ENCODE results near the gene OR3A1.
"Not testable (repeated sequence)": the region's sequence is repeated elsewhere in the genome, so short reads cannot be mapped to it uniquely, and the experiment has no call there.

Gene OR3A1, protein sequence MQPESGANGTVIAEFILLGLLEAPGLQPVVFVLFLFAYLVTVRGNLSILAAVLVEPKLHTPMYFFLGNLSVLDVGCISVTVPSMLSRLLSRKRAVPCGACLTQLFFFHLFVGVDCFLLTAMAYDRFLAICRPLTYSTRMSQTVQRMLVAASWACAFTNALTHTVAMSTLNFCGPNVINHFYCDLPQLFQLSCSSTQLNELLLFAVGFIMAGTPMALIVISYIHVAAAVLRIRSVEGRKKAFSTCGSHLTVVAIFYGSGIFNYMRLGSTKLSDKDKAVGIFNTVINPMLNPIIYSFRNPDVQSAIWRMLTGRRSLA

DNA sequence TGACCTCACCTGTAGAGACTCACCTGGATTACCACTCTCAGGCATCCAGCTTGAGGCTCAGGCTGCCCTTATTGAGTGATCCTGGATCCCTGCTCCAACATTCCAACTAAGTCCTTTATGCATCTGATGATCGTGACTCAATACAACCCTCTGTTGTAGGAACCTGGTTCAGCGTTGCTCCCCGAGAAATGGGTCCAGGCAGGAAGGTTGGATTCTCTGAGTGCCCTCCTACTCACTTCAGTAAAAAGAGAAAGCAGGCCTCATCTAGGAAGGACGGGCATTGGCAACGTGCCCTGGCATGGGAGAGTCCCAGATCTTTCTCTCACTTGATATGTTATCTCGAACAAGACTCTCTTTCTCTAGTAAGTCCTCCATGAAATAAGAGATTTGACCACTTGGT is at the start of gene OR3A1:
Gene OR3A1 (minus strand): TSS at position 101 of the 400 bp plus-strand sequence. CDS start 5,778 bp downstream, outside the sequence.
- no peak for DNase-seq (ENCODE audit: low read depth in 2 of 2)

DNA sequence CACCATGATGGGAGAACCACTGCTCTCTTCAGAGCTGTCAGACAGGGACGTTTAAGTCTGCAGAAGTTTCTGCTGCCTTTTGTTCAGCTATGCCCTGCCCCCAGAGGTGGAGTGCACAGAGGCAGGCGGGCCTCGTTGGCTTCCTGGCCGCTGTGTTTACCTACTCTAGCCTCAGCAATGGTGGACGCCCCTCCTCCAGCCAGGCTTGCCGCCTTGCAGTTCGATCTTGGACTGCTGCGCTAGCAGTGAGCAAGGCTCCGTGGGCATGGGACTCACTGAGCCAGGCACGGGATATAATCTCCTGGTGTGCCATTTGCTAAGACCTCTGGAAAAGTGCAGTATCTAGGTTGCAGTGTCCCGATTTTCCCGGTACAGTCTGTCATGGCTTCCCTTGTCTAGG is 44.6 kb upstream of the OR3A1 start:
- DNase-seq (ENCODE audit: low read depth in 2 of 2): not testable (repeated sequence)

DNA sequence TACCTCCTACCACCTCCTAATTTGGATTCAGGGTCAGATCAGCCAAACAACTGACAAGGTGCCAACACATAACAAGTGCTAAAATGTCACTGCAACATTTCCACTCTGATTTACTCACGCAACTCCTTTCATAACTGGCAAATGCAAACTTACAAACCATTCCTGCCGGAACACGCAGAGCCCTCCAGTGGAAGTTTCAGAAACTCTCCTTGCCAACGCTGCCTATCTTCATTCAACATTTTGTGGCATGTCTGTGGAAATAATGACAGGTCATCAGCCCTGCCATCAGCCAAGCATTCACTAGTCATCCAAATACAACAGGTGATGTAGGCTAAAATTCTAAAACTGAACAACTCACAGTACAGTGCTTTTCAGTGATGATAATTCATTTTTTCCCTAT is 37.7 kb upstream of the OR3A1 start:
- DNase-seq (ENCODE audit: low read depth in 2 of 2): no peak

DNA sequence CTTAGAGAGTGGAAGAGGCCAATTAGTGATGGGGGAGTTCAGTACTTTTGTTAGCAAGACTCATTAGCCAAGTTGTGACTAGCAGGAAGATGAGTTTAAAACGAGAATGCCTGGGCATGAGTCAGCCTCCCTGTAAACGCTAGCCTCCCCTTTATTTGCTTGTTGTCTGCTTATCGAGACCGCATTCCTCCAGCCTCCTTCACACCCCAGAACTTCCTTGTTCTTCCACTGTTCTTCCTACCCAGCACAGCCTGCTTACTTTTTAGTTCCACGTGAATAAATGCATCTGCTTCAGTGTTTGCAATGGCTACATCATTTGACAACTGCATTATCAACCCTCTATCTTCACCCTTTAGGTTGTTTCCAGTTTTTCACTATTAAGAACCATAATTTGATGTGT is 20.2 kb upstream of the OR3A1 start:
- DNase-seq (ENCODE audit: low read depth in 2 of 2): no peak

DNA sequence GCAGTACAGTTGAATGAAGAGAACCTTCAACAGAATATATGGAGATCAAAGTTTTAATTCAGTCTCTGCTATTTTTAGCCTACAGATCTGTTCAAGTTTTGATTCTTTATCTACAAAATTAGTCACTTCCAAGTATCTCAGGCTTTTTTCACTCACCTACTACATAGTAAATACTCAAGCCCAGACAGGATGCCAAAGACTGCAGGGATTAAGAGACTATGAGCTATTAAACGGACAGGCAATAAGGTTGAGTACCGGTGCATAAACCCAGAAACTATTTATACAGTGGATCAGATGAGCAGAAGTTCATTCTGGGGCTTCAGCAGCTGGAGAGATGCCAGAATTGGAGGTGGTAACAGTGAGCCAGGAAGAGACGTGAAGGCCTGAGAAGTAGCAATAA is 18.7 kb upstream of the OR3A1 start:
- DNase-seq (ENCODE audit: low read depth in 2 of 2): no peak

DNA sequence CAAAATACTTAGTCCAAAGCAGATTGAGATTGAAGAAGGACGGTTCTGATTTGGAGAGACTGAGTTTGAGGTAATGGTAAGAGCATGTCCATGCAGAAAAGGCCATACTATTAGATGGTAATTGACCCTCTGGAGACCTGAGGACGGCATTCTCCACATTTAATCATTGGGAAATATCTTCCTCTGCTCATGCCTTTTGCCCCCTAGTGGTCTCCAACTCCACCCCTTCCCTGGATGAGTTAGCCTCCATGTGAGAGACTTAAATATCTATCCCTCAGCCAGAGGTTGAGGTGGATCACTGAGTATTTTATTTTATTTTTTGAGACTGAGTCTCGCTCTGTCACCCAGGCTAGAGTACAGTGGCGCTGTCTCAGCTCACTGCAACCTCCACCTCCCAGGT is 10.4 kb upstream of the OR3A1 start:
- no peak for DNase-seq (ENCODE audit: low read depth in 2 of 2)

DNA sequence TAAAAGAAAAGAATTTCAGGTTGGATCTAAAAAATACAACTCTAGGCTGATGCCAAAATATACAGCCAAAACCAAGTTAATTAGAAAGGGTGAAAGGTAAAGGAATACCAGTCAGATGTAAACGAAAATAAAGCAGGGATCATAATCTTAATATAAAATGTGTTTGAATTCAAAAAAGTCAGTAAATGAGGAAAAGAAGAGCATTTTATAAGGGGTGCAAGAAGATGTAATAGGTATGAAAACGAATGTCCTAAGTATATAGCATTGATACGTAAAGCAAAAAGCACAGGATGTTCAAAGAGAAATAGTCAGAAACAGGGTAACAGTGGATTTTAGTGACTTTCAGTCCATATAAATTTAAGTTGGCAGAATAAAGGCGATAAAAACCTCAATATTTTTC is 2.5 kb downstream of the OR3A1 start:
- DNase-seq (ENCODE audit: low read depth in 2 of 2): no peak

DNA sequence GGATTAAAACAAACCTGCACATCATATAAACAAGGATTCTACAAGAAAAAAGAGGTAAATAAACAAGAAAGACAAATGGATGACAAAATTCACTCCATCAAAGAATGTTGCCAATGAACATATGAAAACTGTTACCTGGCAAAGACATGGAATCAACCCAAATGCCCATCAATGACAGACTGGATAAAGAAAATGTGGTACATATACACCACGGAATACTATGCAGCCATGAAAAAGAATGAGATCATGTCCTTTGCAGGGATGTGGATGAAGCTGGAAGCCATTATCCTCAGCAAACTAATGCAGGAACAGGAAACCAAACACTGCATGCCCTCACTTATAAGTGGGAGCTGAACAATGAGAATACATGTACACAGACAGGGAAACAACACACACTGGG is 4.6 kb downstream of the OR3A1 start:
- DNase-seq (ENCODE audit: low read depth in 2 of 2): not testable (repeated sequence)

DNA sequence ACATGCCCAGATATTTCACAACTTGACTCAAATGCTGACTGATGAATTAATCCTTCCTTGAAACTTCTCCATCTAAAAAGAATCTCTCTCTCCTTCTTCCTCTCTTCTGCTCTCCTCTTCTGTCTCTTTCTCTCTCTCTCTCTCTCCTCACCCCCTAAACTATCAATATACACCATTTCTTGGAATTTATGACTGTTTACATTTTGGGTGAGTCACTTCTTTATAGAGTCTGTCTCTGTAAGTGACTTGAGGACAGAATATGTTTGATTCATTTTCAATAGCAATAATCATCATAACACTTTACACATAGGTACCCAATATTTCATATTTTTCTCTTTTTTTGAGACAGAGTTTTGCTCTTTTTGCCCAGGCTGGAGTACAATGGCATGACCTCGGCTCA is 15.3 kb downstream of the OR3A1 start:
- DNase-seq (ENCODE audit: low read depth in 2 of 2): no peak

DNA sequence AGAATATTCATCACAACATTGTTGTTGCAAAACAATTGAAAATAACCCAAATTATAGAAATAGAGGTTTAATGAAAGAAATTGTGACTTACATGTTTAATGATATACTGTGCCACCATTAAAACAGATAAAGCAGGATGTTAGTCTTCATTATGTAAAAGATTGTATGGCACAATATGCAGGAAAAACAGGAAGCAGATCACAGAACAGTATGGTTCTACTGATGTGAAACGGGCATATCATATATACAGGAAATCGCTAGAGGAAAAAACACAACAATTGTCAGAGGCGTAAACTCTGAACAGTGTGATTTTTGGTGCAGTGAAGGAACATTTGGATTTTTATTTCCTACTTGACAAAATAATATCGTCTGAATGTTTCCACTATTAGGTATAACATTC is 22.0 kb downstream of the OR3A1 start:
- no peak for DNase-seq (ENCODE audit: low read depth in 2 of 2)

DNA sequence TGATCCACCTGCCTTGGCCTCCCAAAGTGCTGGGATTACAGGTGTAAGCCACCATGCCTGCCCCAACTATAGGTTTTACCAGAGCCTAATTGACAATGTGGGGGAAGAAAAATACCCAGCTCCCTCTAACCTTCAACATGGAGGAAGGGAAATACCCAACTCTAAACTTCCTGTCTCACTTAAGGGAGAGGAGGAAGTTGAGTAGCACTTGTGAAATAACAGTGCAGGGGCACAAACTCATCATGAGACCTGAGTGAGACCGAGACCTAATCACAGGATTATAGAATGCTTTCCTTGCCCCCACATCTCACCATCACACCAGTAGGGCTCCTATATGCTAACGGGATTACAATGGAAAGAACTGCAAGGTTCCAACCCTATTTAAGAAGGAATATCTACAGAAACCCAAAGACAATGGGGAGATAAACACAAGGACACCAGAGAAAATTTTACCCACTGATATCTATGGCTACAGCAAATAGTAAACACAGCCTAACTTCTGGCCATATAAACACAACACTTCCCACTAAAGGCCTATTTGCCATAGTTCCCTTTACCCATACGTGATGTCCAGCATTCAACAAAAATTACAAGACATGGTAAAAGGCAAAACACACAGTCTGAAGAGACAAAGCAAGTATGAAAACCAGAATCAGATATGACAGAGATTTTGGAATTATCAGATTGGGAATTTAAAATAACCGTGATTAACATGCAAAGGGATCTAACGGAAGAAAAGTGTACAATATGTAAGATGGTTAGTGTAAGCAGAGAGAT is 26.9 kb downstream of the OR3A1 start:
- no peak for DNase-seq (ENCODE audit: low read depth in 2 of 2)

DNA sequence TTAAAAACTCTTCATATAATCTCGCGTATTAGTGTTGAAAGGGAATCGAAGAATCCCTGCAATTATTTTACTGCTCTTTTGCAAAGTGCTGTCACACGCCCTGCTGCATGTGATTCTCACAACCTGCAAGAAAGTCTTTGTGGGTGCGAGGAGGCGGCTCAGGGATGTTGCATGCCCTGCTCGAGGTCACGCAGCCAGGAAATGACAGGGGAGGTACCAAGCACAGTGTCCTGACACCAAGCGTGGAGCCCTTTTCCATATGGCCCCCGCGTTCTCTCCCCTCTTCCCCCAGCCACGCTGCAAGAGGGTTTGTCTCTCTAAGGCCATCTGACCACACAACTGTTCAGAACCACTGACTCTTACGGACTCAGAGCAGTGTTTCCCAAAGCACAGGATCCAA is 37.6 kb downstream of the OR3A1 start:
- no peak for DNase-seq (ENCODE audit: low read depth in 2 of 2)

DNA sequence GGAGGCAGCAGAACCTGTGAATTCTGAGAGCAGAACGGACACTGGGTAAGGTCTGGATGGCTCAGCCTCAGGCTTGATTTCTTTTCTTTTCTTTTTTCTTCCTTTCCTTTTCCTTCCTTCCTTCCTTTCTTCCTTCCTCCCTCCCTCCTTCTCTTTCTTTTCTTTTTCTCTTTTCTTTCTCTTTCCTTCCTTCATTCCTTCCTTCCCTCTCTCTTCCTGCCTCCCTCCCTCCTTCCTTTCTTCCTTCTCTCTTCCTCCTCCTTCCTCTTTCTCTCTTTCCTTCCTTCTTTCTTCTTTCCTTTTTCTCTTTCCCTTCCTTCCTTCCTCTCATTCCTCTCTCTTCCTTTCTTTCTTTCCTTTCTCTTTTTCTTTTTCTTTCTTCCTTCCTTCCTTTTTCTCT is 38.0 kb downstream of the OR3A1 start:
- DNase-seq (ENCODE audit: low read depth in 2 of 2): no peak

DNA sequence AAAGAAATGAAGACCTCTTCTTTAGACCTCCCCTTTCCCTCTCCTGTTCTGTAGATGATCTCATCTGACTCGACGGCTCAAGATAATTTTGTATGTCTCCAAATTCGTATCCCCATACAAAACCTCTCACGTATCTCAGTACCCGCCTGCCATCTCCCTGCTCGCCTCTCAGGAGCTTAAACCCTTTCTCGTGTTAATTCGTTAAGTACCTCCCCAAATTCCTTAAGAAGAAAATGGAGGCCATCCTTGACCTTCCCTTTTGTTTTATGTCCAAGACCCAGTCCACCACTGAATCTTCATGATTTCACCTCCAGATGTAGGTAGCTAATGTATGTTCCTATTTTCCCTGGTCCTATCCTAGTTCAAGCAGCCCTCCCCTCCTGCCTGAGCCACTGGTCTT is 41.6 kb downstream of the OR3A1 start:
- DNase-seq (ENCODE audit: low read depth in 2 of 2): no peak

DNA sequence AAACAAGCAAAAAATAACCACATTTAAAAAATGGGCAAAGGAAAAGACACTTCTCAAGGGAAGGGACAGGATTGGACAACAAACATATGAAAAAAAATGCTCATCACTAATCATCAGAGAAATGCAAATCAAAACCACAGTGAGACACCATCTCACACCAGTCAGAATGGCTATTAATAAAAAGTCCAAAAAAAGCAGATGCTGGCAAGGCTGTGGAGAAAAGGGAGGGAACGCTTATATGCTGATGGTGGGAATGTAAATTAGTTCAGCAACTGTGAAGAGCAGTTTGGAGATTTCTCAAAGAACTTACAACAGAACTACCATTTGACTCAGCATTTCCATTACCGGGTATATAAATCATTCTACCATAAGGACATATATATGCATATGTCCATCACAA is 49.1 kb downstream of the OR3A1 start:
- DNase-seq (ENCODE audit: low read depth in 2 of 2): not testable (repeated sequence)

DNA sequence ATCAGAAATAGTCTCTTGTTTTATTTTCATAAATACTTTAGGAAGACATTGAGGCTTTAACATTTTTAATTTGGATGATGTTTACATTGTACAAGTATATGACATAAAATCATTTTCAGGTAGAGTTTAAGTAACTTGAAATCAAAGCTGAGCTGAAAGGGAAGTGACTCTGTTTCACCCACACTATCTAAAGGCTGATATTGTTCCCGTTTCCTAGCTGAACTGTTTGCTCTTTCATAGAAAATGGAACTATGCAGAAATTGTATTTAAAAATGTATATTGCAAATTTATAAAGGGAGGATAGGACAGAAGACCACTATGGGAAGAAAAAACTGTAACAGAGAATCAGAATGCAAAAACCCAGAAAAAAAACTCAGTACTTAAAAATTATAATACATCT is 53.3 kb downstream of the OR3A1 start:
- DNase-seq (ENCODE audit: low read depth in 2 of 2): not testable (repeated sequence)

DNA sequence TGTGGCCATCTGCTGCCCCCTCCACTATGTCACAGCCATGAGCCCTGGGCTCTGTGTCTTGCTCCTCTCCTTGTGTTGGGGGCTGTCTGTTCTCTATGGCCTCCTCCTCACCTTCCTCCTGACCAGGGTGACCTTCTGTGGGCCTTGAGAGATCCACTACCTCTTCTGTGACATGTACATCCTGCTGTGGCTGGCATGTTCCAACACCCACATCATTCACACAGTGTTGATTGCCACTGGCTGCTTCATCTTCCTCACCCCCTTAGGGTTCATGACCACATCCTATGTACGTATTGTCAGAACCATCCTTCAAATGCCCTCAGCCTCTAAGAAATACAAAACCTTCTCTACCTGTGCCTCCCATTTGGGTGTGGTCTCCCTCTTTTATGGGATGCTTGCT is 57.1 kb downstream of the OR3A1 start:
- not testable (repeated sequence) for DNase-seq (ENCODE audit: low read depth in 2 of 2)
